ENCODE measurements around the gene DLEC1. TPM values are rescaled to one million over a fixed set of nuclear protein-coding genes. Genes with fewer than 3 reads are reported as not detected.

DLEC1 gene
- total and polyA plus RNA-seq, 3 experiments from 2014 or later, result 0.56 to 1.3 (median 1.0) TPM

- Mint-ChIP-seq H3K27me3 (peaks cover 0 to 1% of the 10 kb centered on the region in 2 donors), H3K4me1 (peaks cover 44 to 58% (median 51%) of the 10 kb centered on the region in 3 donors), H3K4me3 (peak overlapping the region; percentile 91 to 99 (median 96)), H3K9me3 (no peaks in the 10 kb centered on the region), H3K36me3 (peaks cover 4 to 26% (median 9%) of the 10 kb centered on the region in 3 donors), H3K27ac (peak overlapping the region; percentile 79 to 99 (median 96))
- no peaks in the 10 kb centered on the region for H3K36me3 ChIP-seq (ENCODE audit: insufficient read depth, low read length)
- ChIA-PET POLR2A (no interaction called here), CTCF (interaction anchor here (2.1 kb wide), 1 partner anchor 19 kb away, joined by 7 read pairs; no protein-coding TSS in a partner anchor)
- no peaks in the 10 kb centered on the region for H3K27me3 ChIP-seq (ENCODE audit: insufficient read depth, low read length, poor library complexity, severe bottlenecking)
- H3K4me1 ChIP-seq (ENCODE audit: insufficient read depth, low read length), result peaks cover 47% of the 10 kb centered on the region
- no peaks in the 10 kb centered on the region for H3K9me3 ChIP-seq (ENCODE audit: low read length)
- peak in 1 of 5 donors; percentile 5 for DNase-seq
- H3K4me3 ChIP-seq (ENCODE audit: low read length), result peak overlapping the region; percentile 75
- peak overlapping the region; percentile 80 for H3K27ac ChIP-seq (ENCODE audit: low read depth, low read length)
These were observed 45.6 kb upstream of the DLEC1 start for GRCh38 chr3:37993460-37993819.

- POLR2A ChIA-PET, result interaction anchor here (0.9 kb wide), 1 partner anchor 171 kb away, joined by 5 read pairs; the partner anchor contains the start of gene OXSR1
- Mint-ChIP-seq H3K27me3 (peaks cover 0 to 1% of the 10 kb centered on the region in 2 donors), H3K4me3 (peak overlapping the region; percentile 91 to 99 (median 96)), H3K9me3 (no peaks in the 10 kb centered on the region), H3K4me1 (peaks cover 48 to 63% (median 56%) of the 10 kb centered on the region in 3 donors), H3K36me3 (peaks cover 4 to 26% (median 9%) of the 10 kb centered on the region in 3 donors), H3K27ac (peak overlapping the region; percentile 79 to 99 (median 96))
- H3K27ac ChIP-seq (ENCODE audit: low read depth, low read length), result peak overlapping the region; percentile 80
- H3K36me3 ChIP-seq (ENCODE audit: insufficient read depth, low read length), result no peaks in the 10 kb centered on the region
- peaks cover 50% of the 10 kb centered on the region for H3K4me1 ChIP-seq (ENCODE audit: insufficient read depth, low read length)
- CTCF ChIA-PET, result interaction anchor here (1.1 kb wide), 1 partner anchor 19 kb away, joined by 4 read pairs; no protein-coding TSS in a partner anchor
- no peaks in the 10 kb centered on the region for H3K9me3 ChIP-seq (ENCODE audit: low read length)
- H3K4me3 ChIP-seq (ENCODE audit: low read length), result peak overlapping the region; percentile 75
- no peaks in the 10 kb centered on the region for H3K27me3 ChIP-seq (ENCODE audit: insufficient read depth, low read length, poor library complexity, severe bottlenecking)
- DNase-seq, result peak; percentile 45 to 72 (median 59)
These were observed 45.0 kb upstream of the DLEC1 start for GRCh38 chr3:37993820-37994638.

- H3K9me3 ChIP-seq (ENCODE audit: low read length), result no peaks in the 10 kb centered on the region
- DNase-seq, result no peak
- peaks cover 0 to 1% of the 10 kb centered on the region in 2 donors for H3K27me3 Mint-ChIP-seq
- peak overlapping the region; percentile 80 for H3K27ac ChIP-seq (ENCODE audit: low read depth, low read length)
- H3K9me3 Mint-ChIP-seq, result no peaks in the 10 kb centered on the region
- no peaks in the 10 kb centered on the region for H3K27me3 ChIP-seq (ENCODE audit: insufficient read depth, low read length, poor library complexity, severe bottlenecking)
- H3K4me3 Mint-ChIP-seq, result peak overlapping the region; percentile 91 to 99 (median 96)
- H3K27ac Mint-ChIP-seq, result peak overlapping the region; percentile 79 to 99 (median 96)
- H3K4me1 ChIP-seq (ENCODE audit: insufficient read depth, low read length), result peaks cover 54% of the 10 kb centered on the region
- H3K36me3 ChIP-seq (ENCODE audit: insufficient read depth, low read length), result peaks cover 4% of the 10 kb centered on the region
- CTCF ChIA-PET, result interaction anchor here (1.1 kb wide), 1 partner anchor 20 kb away, joined by 4 read pairs; no protein-coding TSS in a partner anchor
- peaks cover 52 to 68% (median 62%) of the 10 kb centered on the region in 3 donors for H3K4me1 Mint-ChIP-seq
- H3K4me3 ChIP-seq (ENCODE audit: low read length), result peak overlapping the region; percentile 75
- POLR2A ChIA-PET, result interaction anchor here (0.9 kb wide), 1 partner anchor 171 kb away, joined by 5 read pairs; the partner anchor contains the start of gene OXSR1
- H3K36me3 Mint-ChIP-seq, result peaks cover 6 to 29% (median 10%) of the 10 kb centered on the region in 3 donors
These were observed 44.4 kb upstream of the DLEC1 start for GRCh38 chr3:37994639-37994972.

- peaks cover 7% of the 10 kb centered on the region for H3K36me3 ChIP-seq (ENCODE audit: insufficient read depth, low read length)
- H3K27ac ChIP-seq (ENCODE audit: low read depth, low read length), result no peak overlapping the region
These were observed 43.1 kb upstream of the DLEC1 start for GRCh38 chr3:37995652-37996641.

GRCh38 chr3:37996785-37997301, 42.2 kb upstream of the DLEC1 start:
- Mint-ChIP-seq H3K27me3 (peaks cover 0 to 1% of the 10 kb centered on the region in 2 donors), H3K4me1 (peaks cover 54 to 70% (median 64%) of the 10 kb centered on the region in 3 donors), H3K27ac (peak overlapping the region; percentile 61 to 98 (median 94)), H3K36me3 (peaks cover 8 to 48% (median 11%) of the 10 kb centered on the region in 3 donors), H3K9me3 (no peaks in the 10 kb centered on the region), H3K4me3 (peak overlapping the region; percentile 30 to 79 (median 50))
- Histone ChIP-seq H3K36me3 (ENCODE audit: insufficient read depth, low read length) (peaks cover 7% of the 10 kb centered on the region), H3K4me3 (ENCODE audit: low read length) (no peak overlapping the region), H3K9me3 (ENCODE audit: low read length) (no peaks in the 10 kb centered on the region), H3K27me3 (ENCODE audit: insufficient read depth, low read length, poor library complexity, severe bottlenecking) (no peaks in the 10 kb centered on the region), H3K4me1 (ENCODE audit: insufficient read depth, low read length) (peaks cover 54% of the 10 kb centered on the region), H3K27ac (ENCODE audit: low read depth, low read length) (no peak overlapping the region)
- CTCF ChIA-PET, result interaction anchor here (1.0 to 1.7 kb wide), 10 partner anchors 10 to 168 kb away, joined by 3 to 13 read pairs (median 6); partner anchors contain the start of genes ACAA1, DLEC1, OXSR1 and PLCD1
- DNase-seq, result peak; percentile 66 to 86 (median 75)
- POLR2A ChIA-PET, result interaction anchor here (1.0 kb wide), 3 partner anchors 22 to 168 kb away, joined by 4 to 6 read pairs (median 5); partner anchors contain the start of genes DLEC1 and OXSR1

More at GRCh38 chr3:37995652-37996641, 43.1 kb upstream of the DLEC1 start:
- H3K4me1 ChIP-seq (ENCODE audit: insufficient read depth, low read length), result peaks cover 54% of the 10 kb centered on the region
- peak in 1 of 5 donors; percentile 40 for DNase-seq
- H3K9me3 Mint-ChIP-seq, result no peaks in the 10 kb centered on the region
- ChIA-PET CTCF (interaction anchor here (1.0 to 1.7 kb wide), 10 partner anchors 10 to 169 kb away, joined by 3 to 13 read pairs (median 6); partner anchors contain the start of genes ACAA1, DLEC1, OXSR1 and PLCD1), POLR2A (interaction anchor here (1.0 kb wide), 3 partner anchors 21 to 169 kb away, joined by 4 to 6 read pairs (median 5); partner anchors contain the start of genes DLEC1 and OXSR1)
- H3K9me3 ChIP-seq (ENCODE audit: low read length), result no peaks in the 10 kb centered on the region
- H3K27me3 Mint-ChIP-seq, result peaks cover 0 to 1% of the 10 kb centered on the region in 2 donors
- peaks cover 8 to 40% (median 11%) of the 10 kb centered on the region in 3 donors for H3K36me3 Mint-ChIP-seq
- H3K4me3 ChIP-seq (ENCODE audit: low read length), result no peak overlapping the region
- H3K27ac Mint-ChIP-seq, result peak overlapping the region; percentile 69 to 98 (median 95)
- H3K4me1 Mint-ChIP-seq, result peaks cover 54 to 70% (median 64%) of the 10 kb centered on the region in 3 donors
- H3K4me3 Mint-ChIP-seq, result peak overlapping the region; percentile 73 to 98 (median 96)
- no peaks in the 10 kb centered on the region for H3K27me3 ChIP-seq (ENCODE audit: insufficient read depth, low read length, poor library complexity, severe bottlenecking)

GRCh38 chr3:37997342-37997741, 41.7 kb upstream of the DLEC1 start:
- Mint-ChIP-seq H3K4me1 (peaks cover 54 to 70% (median 64%) of the 10 kb centered on the region in 3 donors), H3K4me3 (peak overlapping the region in 3 of 7 donors; percentile 34 to 79 (median 70)), H3K36me3 (peaks cover 8 to 53% (median 11%) of the 10 kb centered on the region in 3 donors), H3K27me3 (peaks cover 0 to 1% of the 10 kb centered on the region in 2 donors), H3K27ac (peak overlapping the region in 6 of 8 donors; percentile 61 to 98 (median 89)), H3K9me3 (no peaks in the 10 kb centered on the region)
- H3K27me3 ChIP-seq (ENCODE audit: insufficient read depth, low read length, poor library complexity, severe bottlenecking), result no peaks in the 10 kb centered on the region
- peaks cover 54% of the 10 kb centered on the region for H3K4me1 ChIP-seq (ENCODE audit: insufficient read depth, low read length)
- CTCF ChIA-PET, result interaction anchor here (1.0 to 1.7 kb wide), 10 partner anchors 11 to 168 kb away, joined by 3 to 13 read pairs (median 6); partner anchors contain the start of genes ACAA1, DLEC1, OXSR1 and PLCD1
- no peaks in the 10 kb centered on the region for H3K9me3 ChIP-seq (ENCODE audit: low read length)
- no peak overlapping the region for H3K27ac ChIP-seq (ENCODE audit: low read depth, low read length)
- peaks cover 11% of the 10 kb centered on the region for H3K36me3 ChIP-seq (ENCODE audit: insufficient read depth, low read length)
- H3K4me3 ChIP-seq (ENCODE audit: low read length), result no peak overlapping the region
- peak in 1 of 5 donors; percentile 44 for DNase-seq
- POLR2A ChIA-PET, result interaction anchor here (1.0 kb wide), 3 partner anchors 23 to 168 kb away, joined by 4 to 6 read pairs (median 5); partner anchors contain the start of genes DLEC1 and OXSR1
